ENCODE measurements around the gene FXYD6.

FXYD6 gene

GRCh38 chr11:117820071-117820470 lies 56.4 kb downstream of the FXYD6 start:
- no peak overlapping the region for H3K27ac ChIP-seq
- TF ChIP-seq CTCF (conservative IDR thresholded peaks at IDR 0.05): no peak

DNA sequence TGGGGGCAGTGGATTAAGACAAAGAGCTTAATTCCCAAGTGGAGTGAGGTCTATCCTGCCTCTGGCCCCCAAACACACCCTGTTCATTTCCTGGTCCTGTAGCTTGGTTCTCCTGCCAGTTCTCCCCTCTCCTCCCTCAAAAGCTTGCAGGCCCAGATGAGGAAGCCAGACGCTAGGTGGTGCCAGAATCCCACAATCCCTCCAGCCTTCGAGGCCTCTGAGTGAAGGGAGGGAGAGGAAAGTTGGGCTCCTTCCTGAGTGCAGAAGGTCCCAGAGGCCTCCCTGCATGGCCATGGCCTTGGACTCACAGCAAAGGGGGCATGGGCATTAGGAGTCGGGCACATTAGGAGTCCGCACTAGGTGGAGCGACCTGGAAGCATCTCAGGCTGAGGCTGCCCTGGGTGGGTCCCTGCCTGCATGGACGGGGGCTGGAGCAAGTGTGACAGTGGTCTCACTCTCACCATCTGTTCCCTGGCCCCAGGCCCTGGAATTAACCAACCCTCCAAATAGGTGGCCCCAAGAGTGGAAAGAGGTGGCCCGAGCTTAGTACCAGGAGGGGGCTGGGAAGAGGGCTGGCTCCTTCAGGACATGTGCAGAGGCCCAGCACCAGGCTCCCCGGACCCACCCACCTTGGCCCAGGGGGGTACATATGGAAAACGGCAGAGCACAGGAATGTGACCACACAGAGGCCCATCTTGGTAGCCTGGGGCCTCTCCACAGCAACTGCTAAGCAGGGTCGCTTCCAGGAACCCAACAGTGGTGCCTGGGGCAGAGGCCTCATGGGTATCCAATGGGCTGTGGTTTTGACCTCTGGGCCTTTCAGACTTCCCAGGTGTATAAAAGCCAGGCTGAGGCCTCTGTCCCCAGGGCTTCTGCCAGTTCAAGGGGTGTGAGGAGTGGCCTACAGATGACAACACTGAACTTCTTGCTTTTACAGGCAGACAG lies 57.1 kb downstream of the FXYD6 start:
- H3K27ac ChIP-seq: no peak overlapping the region
- peak; percentile 92 for TF ChIP-seq CTCF (conservative IDR thresholded peaks at IDR 0.05)

GRCh38 chr11:117818041-117818873 lies 58.2 kb downstream of the FXYD6 start:
- H3K27ac ChIP-seq: peak overlapping the region; percentile 89; the same call in 1 of the 2 replicates
- no peak; the same call in none of the 2 replicates for TF ChIP-seq CTCF (conservative IDR thresholded peaks at IDR 0.05)

GRCh38 chr11:117817368-117818040 lies 59.0 kb downstream of the FXYD6 start:
- peak; percentile 99 for TF ChIP-seq CTCF (conservative IDR thresholded peaks at IDR 0.05)
- H3K27ac ChIP-seq: peak overlapping the region; percentile 89; the same call in 1 of the 2 replicates

DNA sequence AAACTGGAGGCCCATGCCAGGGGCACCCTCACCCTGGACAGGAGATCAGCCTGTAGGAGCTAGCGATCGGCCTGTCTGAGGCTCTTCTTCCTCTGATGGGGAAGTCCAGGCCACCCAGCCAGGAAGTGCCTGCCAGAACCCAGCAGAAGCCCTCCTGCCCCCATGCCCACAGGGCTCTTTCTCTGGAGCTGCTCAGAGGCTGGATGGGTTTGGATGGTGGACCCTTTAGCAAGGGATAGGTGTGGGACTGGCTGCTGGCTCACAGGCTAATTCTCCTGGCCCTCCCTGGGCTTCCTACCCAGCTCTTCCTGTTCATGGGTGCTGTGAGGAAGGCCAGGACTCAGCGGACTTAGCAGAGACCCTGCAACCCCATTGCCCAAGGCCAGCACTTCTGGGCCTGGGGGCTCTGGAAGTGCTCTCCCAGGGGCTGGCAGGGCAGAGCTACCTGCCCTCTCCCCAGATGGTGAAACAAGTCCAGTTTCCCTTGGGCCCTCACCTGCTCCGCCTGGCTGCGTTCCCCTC lies 59.6 kb downstream of the FXYD6 start:
- peak overlapping the region; percentile 89; the same call in 1 of the 2 replicates for H3K27ac ChIP-seq
- TF ChIP-seq CTCF (conservative IDR thresholded peaks at IDR 0.05): no peak

DNA sequence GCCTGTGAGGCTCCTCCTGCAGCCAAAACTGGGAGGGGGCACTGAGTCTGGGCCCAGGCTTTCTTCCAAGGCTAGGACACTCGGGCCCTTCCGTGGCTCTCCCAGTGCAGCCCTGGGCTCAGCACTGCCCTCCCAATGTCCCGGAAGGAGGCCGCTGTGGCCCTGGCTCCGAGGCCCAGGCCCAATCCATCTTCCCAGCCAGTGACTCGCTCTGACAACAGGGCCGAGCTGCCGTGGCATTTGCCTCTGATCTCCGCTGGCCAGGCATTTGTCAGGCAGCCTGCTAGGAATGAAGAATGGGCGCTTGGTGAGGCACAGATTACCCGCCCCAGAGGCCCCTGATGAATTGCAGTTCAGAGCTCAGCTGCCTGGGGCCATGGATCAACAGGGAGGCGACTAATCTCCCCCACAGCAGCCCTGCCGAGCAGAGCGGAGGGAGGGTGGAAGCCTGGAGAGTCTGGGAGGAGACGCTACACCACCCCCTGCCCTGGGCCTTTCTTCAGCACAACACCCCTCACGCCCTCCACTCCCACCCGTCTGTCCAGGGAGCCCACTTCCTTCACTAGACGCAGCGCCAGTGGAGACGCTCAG lies 60.2 kb downstream of the FXYD6 start:
- no peak for TF ChIP-seq CTCF (conservative IDR thresholded peaks at IDR 0.05)
- H3K27ac ChIP-seq: peak overlapping the region; percentile 89
